ENCODE results near the gene KCNE3.

DNA sequence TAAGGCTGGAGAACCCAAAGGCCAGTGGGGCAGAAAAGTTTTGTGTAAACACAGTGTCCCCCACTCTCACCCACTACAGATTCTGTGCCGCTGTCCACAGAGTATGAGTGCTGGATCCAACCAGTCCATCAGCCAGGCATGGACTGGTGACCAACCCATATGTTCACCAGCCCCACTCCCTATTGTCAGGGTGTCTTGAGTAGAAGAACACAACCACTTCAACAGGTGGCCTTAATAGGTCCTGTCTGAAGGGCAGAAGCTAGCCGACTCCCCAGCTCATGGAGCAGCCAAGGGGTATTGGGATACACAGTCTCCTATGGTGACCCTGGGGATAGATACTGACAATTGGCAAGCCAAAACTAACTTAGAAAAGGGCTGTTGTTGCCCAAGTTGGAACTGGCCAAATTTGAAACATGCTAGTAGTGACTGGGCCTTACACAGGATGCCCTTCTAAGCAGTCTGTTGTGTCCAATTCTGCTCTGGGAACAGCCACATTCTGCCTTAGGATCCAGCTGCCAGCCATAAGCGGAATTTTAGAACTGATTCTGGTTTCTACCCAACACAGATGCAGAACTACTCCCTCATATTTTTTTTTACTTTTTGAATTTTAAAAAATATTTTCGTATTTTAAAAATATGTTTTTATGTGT is 49.4 kb downstream of the KCNE3 start:
- no peak for TF ChIP-seq NFRKB (IDR thresholded peaks at IDR 0.05; ENCODE audit: low read depth)
- TF ChIP-seq HDAC2 (IDR thresholded peaks at IDR 0.05), result no peak
- no peak for TF ChIP-seq SRF (CRISPR knock-in tag; IDR thresholded peaks at IDR 0.05)
- no peak for TF ChIP-seq DACH1 (IDR thresholded peaks at IDR 0.05; ENCODE audit: partially characterized antibody)
- no peak for TF ChIP-seq EZH2 (IDR thresholded peaks at IDR 0.05; ENCODE audit: borderline replicate concordance, low read depth, low read length)
- no peak for TF ChIP-seq JUNB (CRISPR knock-in tag; conservative IDR thresholded peaks at IDR 0.05)
- TF ChIP-seq SIN3A (IDR thresholded peaks at IDR 0.05; ENCODE audit: borderline replicate concordance in 2 of 2, control insufficient read depth in 1 of 2, low read depth in 2 of 2, low read length in 2 of 2), result no peak
- no peak for TF ChIP-seq FOXM1 (IDR thresholded peaks at IDR 0.05; ENCODE audit: low read depth)
- TF ChIP-seq FOXM1 (CRISPR knock-in tag; IDR thresholded peaks at IDR 0.05; ENCODE audit: low read depth), result no peak
- no peak for TF ChIP-seq EP300 (IDR thresholded peaks at IDR 0.05; ENCODE audit: low read length)
- TF ChIP-seq ZNF644 (tag; IDR thresholded peaks at IDR 0.05; ENCODE audit: low read depth), result no peak
- no peak for TF ChIP-seq KDM1A (IDR thresholded peaks at IDR 0.05)
- no peak for TF ChIP-seq CREM (IDR thresholded peaks at IDR 0.05; ENCODE audit: low read depth)
- TF ChIP-seq, protein P1, sequence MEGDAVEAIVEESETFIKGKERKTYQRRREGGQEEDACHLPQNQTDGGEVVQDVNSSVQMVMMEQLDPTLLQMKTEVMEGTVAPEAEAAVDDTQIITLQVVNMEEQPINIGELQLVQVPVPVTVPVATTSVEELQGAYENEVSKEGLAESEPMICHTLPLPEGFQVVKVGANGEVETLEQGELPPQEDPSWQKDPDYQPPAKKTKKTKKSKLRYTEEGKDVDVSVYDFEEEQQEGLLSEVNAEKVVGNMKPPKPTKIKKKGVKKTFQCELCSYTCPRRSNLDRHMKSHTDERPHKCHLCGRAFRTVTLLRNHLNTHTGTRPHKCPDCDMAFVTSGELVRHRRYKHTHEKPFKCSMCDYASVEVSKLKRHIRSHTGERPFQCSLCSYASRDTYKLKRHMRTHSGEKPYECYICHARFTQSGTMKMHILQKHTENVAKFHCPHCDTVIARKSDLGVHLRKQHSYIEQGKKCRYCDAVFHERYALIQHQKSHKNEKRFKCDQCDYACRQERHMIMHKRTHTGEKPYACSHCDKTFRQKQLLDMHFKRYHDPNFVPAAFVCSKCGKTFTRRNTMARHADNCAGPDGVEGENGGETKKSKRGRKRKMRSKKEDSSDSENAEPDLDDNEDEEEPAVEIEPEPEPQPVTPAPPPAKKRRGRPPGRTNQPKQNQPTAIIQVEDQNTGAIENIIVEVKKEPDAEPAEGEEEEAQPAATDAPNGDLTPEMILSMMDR (IDR thresholded peaks at IDR 0.05 in 2 of 3, conservative IDR thresholded peaks at IDR 0.05 in 1 of 3; ENCODE audit: insufficient read depth in 2 of 3, low read depth in 1 of 3, low read length in 3 of 3), result no peak
